HG03159 (cell line): ENCODE results near the gene LENG8.
"Not testable (repeated sequence)": the region's sequence is repeated elsewhere in the genome, so short reads cannot be mapped to it uniquely, and the experiment has no call there.

Experiments used
- ATAC-seq: cut with Tn5 transposase; IDR thresholded peaks from one replicate; pipeline ENCODE4 v1.9.1; 2021; ENCODE audit warnings: mild to moderate bottlenecking, moderate library complexity; ENCODE audit not compliant: unreplicated experiment

Gene LENG8

GRCh38 chr19:54439174-54439851, 9.7 kb upstream of the LENG8 start:
- no peak for ATAC-seq

GRCh38 chr19:54440641-54441040, 8.4 kb upstream of the LENG8 start:
- no peak for ATAC-seq

- ATAC-seq: no peak
Measured at GRCh38 chr19:54444737-54445136, 4.3 kb upstream of the LENG8 start.

- not testable (repeated sequence) for ATAC-seq
Measured at GRCh38 chr19:54446349-54446748, 2.6 kb upstream of the LENG8 start.

- no peak for ATAC-seq
Measured at GRCh38 chr19:54448040-54448773, 792 bp upstream of the LENG8 start.

GRCh38 chr19:54449701-54450069, 686 bp downstream of the LENG8 start:
- ATAC-seq: peak; percentile 7

- ATAC-seq: no peak
Measured at GRCh38 chr19:54451331-54451871, 2.4 kb downstream of the LENG8 start.

GRCh38 chr19:54451997-54452396, 3.0 kb downstream of the LENG8 start:
- no peak for ATAC-seq

- no peak for ATAC-seq
Measured at GRCh38 chr19:54452626-54453025, 3.6 kb downstream of the LENG8 start.

- no peak for ATAC-seq
Measured at GRCh38 chr19:54453921-54454780, 5.2 kb downstream of the LENG8 start.

- ATAC-seq: no peak
Measured at GRCh38 chr19:54454781-54455675, 6.0 kb downstream of the LENG8 start.

- ATAC-seq: no peak
Measured at GRCh38 chr19:54455786-54456422, 6.9 kb downstream of the LENG8 start.

GRCh38 chr19:54456423-54457373, 7.7 kb downstream of the LENG8 start:
- no peak for ATAC-seq

GRCh38 chr19:54457773-54458647, 9.0 kb downstream of the LENG8 start:
- no peak for ATAC-seq

GRCh38 chr19:54458648-54459281, 9.8 kb downstream of the LENG8 start:
- ATAC-seq: no peak

GRCh38 chr19:54459282-54460229, 10.6 kb downstream of the LENG8 start:
- no peak for ATAC-seq
